HL-60 (cell line): ENCODE data around the gene MDM1.

Experiments
- DNase-seq, 2 experiments: peaks; one replicate each; pipeline ENCODE4 v3.0.0-alpha.2; 2010 to 2020; ENCODE audit warnings: low read depth in 1 of 2, low spot score in 1 of 2
- H3K27ac ChIP-seq: fragments of 250-450 bp; sonication (Bioruptor Pico); replicated peaks from 2 replicates; pipeline ENCODE4 v1.5.1; 2020; ENCODE audit warnings: mild to moderate bottlenecking, moderate library complexity
- H3K27me3 ChIP-seq: fragments of 250-450 bp; sonication (Bioruptor Pico); 2 replicates; pipeline ENCODE4 v1.5.1; 2021; ENCODE audit warnings: mild to moderate bottlenecking, moderate library complexity; ENCODE audit not compliant: insufficient read depth, poor library complexity, severe bottlenecking
- H3K4me3 ChIP-seq: replicated peaks from 2 replicates; pipeline ENCODE4 v1.5.1; 2011; ENCODE audit warnings: mild to moderate bottlenecking, control low read depth, low read length; ENCODE audit not compliant: insufficient read depth
- CTCF ChIP-seq: IDR thresholded peaks from one replicate; pipeline ENCODE4 v1.5.1; 2011; ENCODE audit warnings: low read length, control low read depth, inconsistent platforms; ENCODE audit not compliant: insufficient read depth
- GABPA ChIP-seq: IDR thresholded peaks from 2 replicates; pipeline ENCODE4 v1.6.1; 2012; ENCODE audit warnings: low read depth
- POLR2AphosphoS5 ChIP-seq: IDR thresholded peaks from 2 replicates; pipeline ENCODE4 v1.6.1; 2012; ENCODE audit warnings: low read depth
- REST ChIP-seq: IDR thresholded peaks from 2 replicates; pipeline ENCODE4 v1.6.1; 2012; ENCODE audit warnings: low read depth; ENCODE audit not compliant: insufficient replicate concordance
- SPI1 ChIP-seq: IDR thresholded peaks from 2 replicates; pipeline ENCODE4 v1.6.1; 2012; ENCODE audit warnings: low read depth, mild to moderate bottlenecking, borderline replicate concordance

MDM1 gene

DNA sequence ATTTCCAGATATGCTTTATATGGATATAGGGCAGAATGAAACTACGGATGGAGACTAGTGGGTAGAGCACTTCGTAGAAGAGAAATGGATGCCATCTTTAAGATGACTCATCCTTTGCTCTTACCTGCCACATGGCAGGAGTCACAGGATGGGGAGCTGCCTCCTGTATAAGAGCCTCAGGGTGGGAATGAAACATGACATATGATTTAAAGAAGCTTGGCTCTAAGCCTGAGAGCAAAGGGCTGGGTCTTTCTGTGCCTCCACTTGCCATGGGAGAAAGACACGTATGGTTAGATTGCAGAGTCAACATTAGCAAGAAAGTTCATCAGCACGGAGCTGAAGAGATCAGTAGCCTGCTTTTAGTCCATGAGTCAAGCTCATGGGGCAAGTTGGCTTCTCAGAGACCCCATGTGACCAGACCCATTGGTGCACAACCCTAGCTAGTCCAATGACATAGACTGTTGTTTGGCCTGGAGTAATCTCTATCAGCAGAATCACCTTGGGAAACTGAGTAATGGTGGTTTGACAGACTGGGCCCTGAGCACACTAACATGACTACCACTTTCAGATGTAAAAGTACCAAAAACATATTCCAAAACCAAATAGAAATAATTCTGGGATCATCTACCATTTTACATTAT, 40.6 kb downstream of the MDM1 start:
- H3K27ac ChIP-seq: no peak overlapping the region
- H3K4me3 ChIP-seq: no peak overlapping the region
- no peak for DNase-seq
- no peaks in the 10 kb centered on the region for H3K27me3 ChIP-seq
- TF ChIP-seq GABPA: no peak
- no peak for TF ChIP-seq REST
- TF ChIP-seq POLR2AphosphoS5: no peak
- no peak for TF ChIP-seq SPI1
- TF ChIP-seq CTCF: no peak

GRCh38 chr12:68290126-68290525, 42.0 kb downstream of the MDM1 start:
- Histone ChIP-seq H3K27me3 (no peaks in the 10 kb centered on the region), H3K27ac (no peak overlapping the region), H3K4me3 (no peak overlapping the region)
- DNase-seq: no peak
- TF ChIP-seq SPI1: no peak
- TF ChIP-seq GABPA: no peak
- TF ChIP-seq REST: no peak
- no peak for TF ChIP-seq POLR2AphosphoS5
- no peak for TF ChIP-seq CTCF

DNA sequence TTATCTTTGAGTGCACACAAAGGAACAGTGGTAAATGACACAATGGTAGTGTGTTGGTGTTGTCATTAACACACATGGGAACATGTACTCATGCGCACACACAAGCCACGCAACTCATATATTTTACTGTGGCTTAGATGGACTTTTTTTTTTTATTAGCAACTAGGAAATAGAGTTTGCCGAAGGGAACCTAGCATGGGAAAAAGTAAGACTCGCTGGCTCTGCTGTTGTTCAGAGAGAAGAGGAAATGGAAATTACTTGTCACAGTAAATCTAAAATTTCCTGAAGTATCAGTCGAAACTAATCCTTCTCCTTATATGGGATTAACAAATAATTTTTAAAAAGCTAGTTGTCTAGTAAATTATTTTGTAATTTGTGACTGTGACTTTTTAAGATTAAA, 45.1 kb downstream of the MDM1 start:
- Histone ChIP-seq H3K27ac (no peak overlapping the region), H3K27me3 (no peaks in the 10 kb centered on the region), H3K4me3 (no peak overlapping the region)
- DNase-seq: no peak
- TF ChIP-seq POLR2AphosphoS5 (no peak), REST (no peak), GABPA (no peak), CTCF (no peak), SPI1 (no peak)
